K562 (cell line): ENCODE results near the gene OCSTAMP. TPM values are rescaled to one million over a fixed set of nuclear protein-coding genes. Genes with fewer than 3 reads are reported as not detected.

ENCODE experiments used
- ATAC-seq: fragments of 200-7000 bp; cut with Tn5 transposase; 3 replicates; pipeline ENCODE4 v1.9.1; 2020; ENCODE audit warnings: moderate library complexity
- BruUV-seq: library from RNA; stranded (reverse); fragments of 400-500 nt; replicated peaks from 2 replicates; lab custom pipeline; 2021; lab: Mats Ljungman, UMichigan
- CTCF ChIA-PET: fragments of 300-600 bp; formaldehyde crosslinking; extraction: SDS; loops from one replicate; lab custom pipeline; 2021; ENCODE audit warnings: low intra/inter-chr PET ratio; lab: Yijun Ruan, JAX
- POLR2A ChIA-PET: fragments of 300-600, 350-650 bp; sonication (Branson Sonifier 250); formaldehyde crosslinking; extraction: SDS; loops from one replicate; lab custom pipeline; 2021; ENCODE audit warnings: antibody characterized with exemption, inconsistent platforms; lab: Yijun Ruan, JAX
- DNase-seq, 4 experiments: peaks; one replicate each; pipeline versions ENCODE4 v3.0.0 to v3.0.0-alpha.2; 2011 to 2018; ENCODE audit warnings: low spot score in 3 of 4, mixed read lengths in 3 of 4; ENCODE audit errors: extremely low read depth in 1 of 4
- FAIRE-seq: peaks from 2 replicates; lab custom pipeline; 2011; peaks lifted over from hg19 to GRCh38; lab: Jason Lieb, UNC
- H2AFZ ChIP-seq: 2 replicates; pipeline ENCODE4 v1.6.0; 2011; ENCODE audit warnings: low read depth, low read length, control low read depth, inconsistent platforms
- H3K27ac ChIP-seq: fragments of 200-600 bp; 3 replicates; pipeline ENCODE4 v1.8.0; 2011; ENCODE audit warnings: low read depth, mild to moderate bottlenecking, control low read depth, inconsistent platforms, low read length, moderate library complexity, mixed read lengths; ENCODE audit errors: extremely low read depth
- H3K27me3 ChIP-seq, 2 experiments: fragments of 300-600 bp in 1 of 2; 2 replicates in 1 of 2; 3 replicates in 1 of 2; pipeline versions ENCODE4 v1.6.0 to v1.8.0; 2011; ENCODE audit warnings: inconsistent platforms in 2 of 2, low read length in 2 of 2, mild to moderate bottlenecking in 1 of 2, mixed read lengths in 1 of 2, moderate library complexity in 1 of 2; ENCODE audit not compliant: control insufficient read depth in 2 of 2, insufficient read depth in 2 of 2
- H3K36me3 ChIP-seq: fragments of 300-600 bp; 3 replicates; pipeline ENCODE4 v1.8.0; 2011; ENCODE audit warnings: mild to moderate bottlenecking, low read length, inconsistent platforms; ENCODE audit not compliant: control insufficient read depth, insufficient read depth
- H3K4me1 ChIP-seq, 2 experiments: fragments of 200-600 bp in 1 of 2; replicated peaks in 1 of 2; 2 replicates in 1 of 2; 3 replicates in 1 of 2; pipeline versions ENCODE4 v1.5.1 to v1.8.0; 2011; ENCODE audit warnings: inconsistent platforms in 2 of 2, low read length in 2 of 2, mild to moderate bottlenecking in 1 of 2, mixed read lengths in 1 of 2, moderate library complexity in 1 of 2; ENCODE audit not compliant: control insufficient read depth in 2 of 2, insufficient read depth in 2 of 2
- H3K4me2 ChIP-seq: 2 replicates; pipeline ENCODE4 v1.6.1; 2011; ENCODE audit warnings: low read length, control low read depth, inconsistent platforms, mixed read lengths; ENCODE audit not compliant: insufficient read depth
- H3K4me3 ChIP-seq: fragments of 200-600 bp; sonication (generic), shearing (Covaris generic); 2 replicates; pipeline ENCODE4 v1.5.1; 2016; ENCODE audit warnings: control low read depth, inconsistent platforms
- H3K79me2 ChIP-seq: fragments of 200-600 bp; 3 replicates; pipeline ENCODE4 v1.8.0; 2011; ENCODE audit warnings: low read length, inconsistent platforms; ENCODE audit not compliant: control insufficient read depth, insufficient read depth
- H3K9ac ChIP-seq, 2 experiments: 2 replicates each; pipeline versions ENCODE4 v1.6.0 to v1.6.1; 2011; ENCODE audit warnings: low read depth in 2 of 2, low read length in 2 of 2, control low read depth in 1 of 2, inconsistent platforms in 1 of 2, mild to moderate bottlenecking in 1 of 2, mixed read lengths in 1 of 2; ENCODE audit not compliant: insufficient read depth in 1 of 2
- H3K9me1 ChIP-seq: one replicate; pipeline ENCODE4 v1.6.0; 2011; ENCODE audit warnings: inconsistent platforms, mild to moderate bottlenecking, low read length, moderate library complexity; ENCODE audit not compliant: control insufficient read depth, insufficient read depth
- H3K9me3 ChIP-seq: replicated peaks from 2 replicates; pipeline ENCODE4 v1.5.1; 2011; ENCODE audit warnings: low read depth, low read length, inconsistent platforms; ENCODE audit not compliant: control insufficient read depth, insufficient read depth
- H4K20me1 ChIP-seq: replicated peaks from 2 replicates; pipeline ENCODE4 v1.6.1; 2011; ENCODE audit warnings: low read length, inconsistent platforms, mixed read lengths; ENCODE audit not compliant: control insufficient read depth, insufficient read depth
- ARID3B ChIP-seq: fragments of 250-450 bp; sonication (Bioruptor Pico); IDR thresholded peaks from 2 replicates; pipeline ENCODE4 v1.4.0; 2020; ENCODE audit warnings: borderline replicate concordance
- MIER1 ChIP-seq: fragments of 450-650 bp; IDR thresholded peaks from 2 replicates; pipeline ENCODE4 v1.6.1; 2016; ENCODE audit warnings: antibody characterized with exemption, mild to moderate bottlenecking, low read depth
- POLR2B ChIP-seq: fragments of 450-650 bp; IDR thresholded peaks from 2 replicates; pipeline ENCODE4 v1.6.1; 2018; ENCODE audit warnings: low read depth; ENCODE audit not compliant: partially characterized antibody
- SMC3 ChIP-seq: conservative IDR thresholded peaks from 2 replicates; pipeline ENCODE4 v1.6.1; 2011; ENCODE audit warnings: low read depth, low read length, improper control_type of control experiment; ENCODE audit not compliant: insufficient read depth
- TSHZ1 ChIP-seq: fragments of 250-450 bp; sonication (Bioruptor Pico); IDR thresholded peaks from 2 replicates; pipeline ENCODE4 v1.4.0; 2020; ENCODE audit warnings: mild to moderate bottlenecking, moderate library complexity
- YBX1 ChIP-seq: fragments of 450-650 bp; IDR thresholded peaks from 2 replicates; pipeline ENCODE4 v1.7.1; 2016; ENCODE audit warnings: mild to moderate bottlenecking
- ZNF121 ChIP-seq: sonication (generic); formaldehyde crosslinking; conservative IDR thresholded peaks from 2 replicates; pipeline ENCODE4 v1.8.0; 2022; ENCODE audit warnings: missing genetic modification reagents
- WGBS: fragments of 100-300 bp; shearing (Covaris generic); methylation state at CpG from one replicate; pipeline ENCODE4 v1.1.6; 2016; ENCODE audit warnings: low coverage, mixed read lengths; ENCODE audit not compliant: insufficient coverage; ENCODE audit errors: missing lambda C conversion rate; 5-methylcytosine and 5-hydroxymethylcytosine counted together
- in situ Hi-C: fragments of 300-500 bp; cut with MboI; formaldehyde crosslinking; loops from 4 replicates; pipeline ENCODE4 v1.15.0; 2018; ENCODE audit warnings: inconsistent platforms, mixed read lengths
- intact Hi-C: fragments of 100-400 bp; cut with micrococcal nuclease; formaldehyde crosslinking; loops from 2 replicates; pipeline ENCODE4 v1.14.2; 2022
- polyA plus RNA-seq, 8 experiments: library from polyadenylated mRNA; depleted of rRNA in 4 of 8; stranded (reverse) in 5 of 8; unstranded in 3 of 8; fragments of >200 nt; fragmentation: Nextera tagmentation in 2 of 8; fragmentation: Illumina TruSeq in 1 of 8; extraction: Ambion mirVana in 2 of 8; extraction: Trizol in 1 of 8; gene quantifications; 2 replicates each; pipeline versions ENCODE4 v1.2.1 to v1.2.3, GENCODE V29; 2011 to 2014; ENCODE audit warnings: inconsistent platforms in 1 of 8, missing spikeins in 1 of 8
- total RNA-seq, 7 experiments: library from RNA; depleted of rRNA in 6 of 7; stranded (reverse); fragments of >200 nt in 6 of 7; fragmentation: Illumina TruSeq in 2 of 7; extraction: Trizol in 2 of 7; gene quantifications; 2 replicates each; pipeline versions ENCODE4 v1.2.1 to v1.2.3, GENCODE V29; 2011 to 2021; ENCODE audit warnings: low replicate concordance in 1 of 7
- TF ChIP-seq, protein P1 (sequence below): fragments of 250-450 bp; sonication (Bioruptor Pico); IDR thresholded peaks from 2 replicates; pipeline ENCODE4 v1.8.0; 2022; ENCODE audit warnings: inconsistent platforms

The OCSTAMP gene
- total and polyA plus RNA-seq, 9 of the 15 experiments (the other 6 are each of a cell fraction or from before 2014, with no cell fraction given), result not detected

GRCh38 chr20:46555370-46555956 lies 5.0 kb upstream of the OCSTAMP start:
- TF ChIP-seq YBX1, result no peak
- TF ChIP-seq SMC3, result no peak
- no peak for TF ChIP-seq ZNF121
- in situ Hi-C loops, result no loop called here
- Histone ChIP-seq H2AFZ (no peak overlapping the region), H3K4me2 (no peak overlapping the region), H3K79me2 (no peaks in the 10 kb centered on the region), H3K9me3 (no peaks in the 10 kb centered on the region), H3K4me3 (no peak overlapping the region), H3K27me3 (peaks cover 5 to 16% of the 10 kb centered on the region in 2 experiments; a peak in 3 of 5 replicates), H3K4me1 (peaks cover 6 to 20% of the 10 kb centered on the region in 2 experiments; a peak in 4 of 5 replicates), H3K27ac (no peak overlapping the region), H3K36me3 (no peaks in the 10 kb centered on the region), H3K9ac (no peak overlapping the region), H4K20me1 (no peaks in the 10 kb centered on the region), H3K9me1 (no peaks in the 10 kb centered on the region)
- no peak for ATAC-seq
- BruUV-seq, result no TSS peak
- FAIRE-seq, result no peak
- intact Hi-C loops, result no loop called here
- ChIA-PET POLR2A (no interaction called here), CTCF (no interaction called here)
- no peak for DNase-seq
- 0% methylated on average over 4 of the region's 4 CpGs for WGBS

DNA sequence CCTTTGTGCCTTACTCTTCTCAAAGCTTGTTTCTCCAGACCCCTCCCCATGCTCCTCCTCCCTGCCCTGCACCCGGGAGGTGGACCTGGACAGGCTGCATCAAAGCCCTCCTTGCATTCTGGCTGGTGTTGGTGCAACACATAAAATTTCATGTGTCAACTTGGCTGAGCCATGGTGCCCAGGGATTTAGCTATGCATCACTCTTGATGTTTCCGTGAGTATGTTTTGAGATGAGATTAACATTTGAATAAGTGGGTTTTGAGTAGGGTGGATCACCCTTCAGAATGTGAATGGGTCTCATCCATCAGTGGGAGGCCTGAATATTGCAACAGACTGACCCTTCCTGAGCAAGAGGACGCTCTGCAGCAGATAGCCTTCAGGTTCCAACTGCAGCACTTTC lies 4.4 kb upstream of the OCSTAMP start:
- in situ Hi-C loops, result no loop called here
- ATAC-seq, result no peak
- no peak for TF ChIP-seq TSHZ1 (CRISPR knock-in tag)
- TF ChIP-seq POLR2B, result no peak
- TF ChIP-seq, protein P1, sequence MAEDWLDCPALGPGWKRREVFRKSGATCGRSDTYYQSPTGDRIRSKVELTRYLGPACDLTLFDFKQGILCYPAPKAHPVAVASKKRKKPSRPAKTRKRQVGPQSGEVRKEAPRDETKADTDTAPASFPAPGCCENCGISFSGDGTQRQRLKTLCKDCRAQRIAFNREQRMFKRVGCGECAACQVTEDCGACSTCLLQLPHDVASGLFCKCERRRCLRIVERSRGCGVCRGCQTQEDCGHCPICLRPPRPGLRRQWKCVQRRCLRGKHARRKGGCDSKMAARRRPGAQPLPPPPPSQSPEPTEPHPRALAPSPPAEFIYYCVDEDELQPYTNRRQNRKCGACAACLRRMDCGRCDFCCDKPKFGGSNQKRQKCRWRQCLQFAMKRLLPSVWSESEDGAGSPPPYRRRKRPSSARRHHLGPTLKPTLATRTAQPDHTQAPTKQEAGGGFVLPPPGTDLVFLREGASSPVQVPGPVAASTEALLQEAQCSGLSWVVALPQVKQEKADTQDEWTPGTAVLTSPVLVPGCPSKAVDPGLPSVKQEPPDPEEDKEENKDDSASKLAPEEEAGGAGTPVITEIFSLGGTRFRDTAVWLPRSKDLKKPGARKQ, result no peak
- no peak for TF ChIP-seq ARID3B (CRISPR knock-in tag)
- TF ChIP-seq MIER1, result no peak

More for the DNA sequence above, 4.4 kb upstream of the OCSTAMP start:
- POLR2A ChIA-PET, result interaction anchor here (1.0 to 1.2 kb wide), 2 partner anchors 10 to 91 kb away, joined by 3 read pairs; no protein-coding TSS in a partner anchor
- Histone ChIP-seq H3K4me3 (no peak overlapping the region), H3K79me2 (no peaks in the 10 kb centered on the region), H3K9me1 (no peaks in the 10 kb centered on the region), H3K36me3 (no peaks in the 10 kb centered on the region), H4K20me1 (no peaks in the 10 kb centered on the region), H3K27ac (no peak overlapping the region), H3K27me3 (peaks cover 8 to 21% of the 10 kb centered on the region in 2 experiments; a peak in 3 of 5 replicates), H3K4me2 (no peak overlapping the region), H3K4me1 (peaks cover 6 to 19% of the 10 kb centered on the region in 2 experiments; a peak in 4 of 5 replicates), H3K9ac (no peak overlapping the region), H3K9me3 (no peaks in the 10 kb centered on the region), H2AFZ (no peak overlapping the region)
- CTCF ChIA-PET, result no interaction called here
- WGBS, result 7% methylated on average over 3 of the region's 3 CpGs
- intact Hi-C loops, result no loop called here
- FAIRE-seq, result no peak
- no TSS peak for BruUV-seq
- DNase-seq, result no peak
